Astrocyte of the hippocampus (primary cell): ENCODE results near the gene EVC.
A peak's percentile ranks its signal among the peaks of the same experiment; 100 is the strongest.

Source experiments
- DNase-seq: peaks from one replicate; pipeline ENCODE4 v3.0.0; 2011; ENCODE audit warnings: low read depth, low spot score

The EVC gene

DNA sequence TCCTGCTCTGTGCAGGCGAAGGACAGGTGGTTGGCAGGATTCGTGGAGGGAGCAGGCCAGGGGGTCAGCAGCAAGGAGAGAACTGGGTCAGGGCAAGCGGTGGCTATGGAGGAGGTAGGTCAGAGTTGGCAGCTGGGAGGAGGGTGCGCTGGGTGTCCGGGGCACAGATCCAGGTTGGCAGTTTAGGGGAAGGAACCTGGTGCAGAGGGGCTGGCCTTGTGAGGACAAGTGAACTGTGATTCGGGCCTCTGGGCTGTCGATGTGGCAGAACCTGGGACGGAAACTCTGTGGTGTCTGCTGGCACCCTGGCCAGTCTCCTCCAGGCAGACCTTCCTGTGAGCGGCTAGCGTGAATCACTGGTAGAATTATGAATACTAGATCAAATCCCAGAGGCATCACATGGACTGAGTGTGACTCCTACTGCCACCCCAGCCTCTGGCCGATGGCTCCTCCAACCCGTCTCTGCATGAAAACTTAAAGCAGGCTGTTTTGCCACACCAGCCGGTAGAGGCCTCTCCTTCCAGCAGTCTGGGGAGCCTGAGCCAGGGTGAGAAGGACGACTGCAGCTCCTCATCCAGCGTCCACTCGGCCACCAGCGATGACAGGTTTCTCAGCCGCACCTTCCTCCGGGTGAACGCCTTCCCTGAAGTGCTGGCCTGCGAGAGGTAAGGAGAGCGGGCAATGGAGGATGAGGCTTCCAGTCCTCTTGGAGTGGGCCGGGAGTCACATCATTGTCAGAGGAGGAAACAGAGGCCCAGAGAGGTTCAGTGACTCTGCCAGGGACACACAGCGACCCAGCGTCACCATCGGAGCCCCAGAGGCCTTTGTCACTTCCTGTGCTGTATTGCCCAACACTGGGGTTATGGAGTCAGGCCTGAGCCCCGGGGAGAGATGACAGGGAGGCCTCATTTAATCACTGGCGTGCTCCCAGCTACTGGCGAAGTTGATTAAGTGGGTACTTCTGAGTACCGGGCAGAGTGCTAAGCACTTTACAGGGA lies 20.3 kb downstream of the EVC start:
- DNase-seq, result no peak

DNA sequence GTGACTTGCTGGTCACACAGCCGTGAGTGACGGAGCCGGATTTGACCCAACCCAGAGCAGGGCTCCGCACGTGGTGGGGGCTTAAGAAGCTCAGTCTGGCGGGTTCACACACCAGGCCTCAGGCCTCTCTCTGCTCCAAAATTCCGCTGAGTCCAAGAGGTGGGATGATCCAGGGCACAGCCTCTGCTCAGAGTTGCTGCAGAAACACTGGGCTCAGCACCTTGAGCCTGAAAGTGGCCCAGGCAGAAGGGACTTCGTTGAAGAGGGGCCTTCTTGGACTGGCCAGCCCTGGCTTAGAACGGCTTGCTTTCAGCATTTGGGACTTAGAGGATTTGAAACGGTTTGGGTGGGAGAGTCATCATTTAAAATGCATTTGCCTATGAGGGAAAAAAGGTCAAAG lies 21.2 kb downstream of the EVC start:
- DNase-seq, result no peak

DNA sequence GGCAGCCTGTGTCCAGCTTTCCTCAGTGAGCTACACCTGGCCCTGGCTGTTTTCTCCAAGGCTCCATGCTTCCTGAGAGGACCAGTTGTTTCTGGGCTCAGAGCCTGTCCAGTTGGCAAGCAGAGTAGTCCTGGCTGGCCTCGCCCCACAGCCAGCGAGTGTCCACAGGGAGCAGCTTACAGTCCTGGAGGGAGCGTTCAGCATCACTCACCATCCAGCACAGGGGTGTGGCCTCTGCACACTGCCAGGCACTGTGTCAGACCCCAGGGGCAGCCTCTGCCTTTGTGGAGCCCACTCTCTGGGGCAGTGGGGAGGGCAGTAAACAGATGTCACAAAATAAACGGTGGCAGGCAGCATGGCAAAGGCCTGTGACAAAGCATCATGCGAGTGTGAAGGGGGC lies 23.9 kb downstream of the EVC start:
- no peak for DNase-seq

DNA sequence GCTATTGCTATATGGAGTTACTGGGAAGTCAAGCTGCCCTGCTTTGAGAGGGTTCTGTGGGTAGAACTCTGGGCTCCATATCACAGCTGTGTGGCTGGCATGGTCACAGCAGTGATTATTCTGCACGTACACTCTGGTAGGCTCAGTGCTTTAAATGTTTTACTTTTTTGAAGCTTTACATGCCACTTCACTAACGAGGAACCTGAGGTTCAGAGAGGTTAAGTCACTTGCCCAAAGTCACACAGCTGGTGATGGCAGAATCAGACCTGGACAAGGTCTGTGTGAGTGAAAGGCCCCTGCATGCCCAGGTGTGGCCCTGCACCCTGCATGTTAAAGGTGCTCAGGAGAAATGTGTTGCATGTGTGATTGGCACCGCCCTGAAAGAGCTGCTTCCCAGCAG lies 24.5 kb downstream of the EVC start:
- no peak for DNase-seq

DNA sequence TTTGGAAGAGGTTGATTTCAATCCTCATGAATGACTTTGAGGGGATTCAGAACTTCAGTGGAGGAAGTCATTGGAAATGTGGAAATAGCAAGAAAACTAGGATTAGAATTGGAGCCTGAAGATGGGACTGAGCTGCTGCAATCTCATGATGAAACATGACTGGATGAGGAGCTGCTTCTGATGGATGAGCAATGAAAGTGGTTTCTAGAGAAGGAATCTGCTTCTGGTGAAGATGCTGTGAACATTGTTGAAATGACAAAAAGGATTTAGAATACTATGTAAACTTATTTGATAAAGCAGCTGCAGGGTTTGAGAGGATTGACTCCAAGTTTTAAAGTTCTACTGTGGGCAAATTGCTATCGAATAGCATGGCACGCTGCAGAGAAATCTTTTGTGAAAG lies 27.1 kb downstream of the EVC start:
- DNase-seq, result no peak

DNA sequence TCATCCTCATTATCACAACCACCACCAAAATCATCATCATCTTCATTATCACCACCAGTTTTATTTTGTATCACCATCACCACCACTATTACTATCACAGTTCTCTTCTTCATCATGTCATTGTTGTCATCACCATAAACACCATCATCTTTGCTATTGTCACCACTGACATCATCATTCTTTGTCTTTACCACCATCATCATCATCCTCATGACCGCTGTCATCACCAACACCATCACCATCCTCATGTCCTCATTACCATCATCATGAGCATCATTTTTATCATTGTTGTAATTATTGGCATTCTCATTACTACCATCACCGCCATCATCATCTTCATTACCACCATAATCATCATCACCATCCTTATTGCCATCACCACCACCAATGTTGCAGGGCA lies 31.4 kb downstream of the EVC start:
- no peak for DNase-seq

DNA sequence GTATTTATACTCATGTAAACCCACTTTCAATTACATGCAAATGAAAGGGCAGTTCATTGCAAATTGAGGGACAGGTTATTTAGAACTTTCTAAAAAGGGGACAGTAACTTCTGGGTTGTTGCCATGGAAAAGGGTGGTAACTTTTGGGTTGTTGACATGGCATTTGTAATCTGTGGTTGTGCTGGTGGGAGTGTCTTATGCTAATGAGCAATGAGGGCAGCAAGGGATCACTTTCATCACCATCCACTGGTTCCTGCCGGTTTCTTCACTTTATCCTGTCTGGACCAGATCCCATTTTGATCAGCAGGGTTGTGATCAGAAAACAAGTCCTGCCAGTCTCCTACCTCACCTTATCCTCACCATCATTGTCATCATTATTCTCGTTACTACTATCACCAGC lies 32.0 kb downstream of the EVC start:
- DNase-seq, result no peak

DNA sequence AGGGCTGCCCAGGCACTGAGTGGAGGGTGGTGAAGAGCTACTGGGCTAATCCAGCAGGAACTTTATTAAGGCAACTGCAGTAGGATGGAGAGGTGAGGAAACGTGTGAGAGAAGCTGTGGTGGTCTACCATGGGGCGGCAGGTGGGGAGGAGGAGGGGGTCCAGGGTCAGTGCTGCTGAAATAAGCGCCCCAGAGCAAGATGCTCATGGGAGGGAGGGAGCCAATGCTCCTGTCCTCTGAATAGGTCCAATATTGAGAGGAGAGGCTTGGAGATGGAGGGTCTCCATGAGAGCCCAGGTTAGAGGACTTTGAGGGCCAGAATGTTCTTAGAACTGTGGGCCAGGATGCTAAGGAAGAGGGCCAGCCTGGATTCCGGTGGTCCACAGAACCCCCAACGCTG lies 35.2 kb downstream of the EVC start:
- DNase-seq, result no peak

DNA sequence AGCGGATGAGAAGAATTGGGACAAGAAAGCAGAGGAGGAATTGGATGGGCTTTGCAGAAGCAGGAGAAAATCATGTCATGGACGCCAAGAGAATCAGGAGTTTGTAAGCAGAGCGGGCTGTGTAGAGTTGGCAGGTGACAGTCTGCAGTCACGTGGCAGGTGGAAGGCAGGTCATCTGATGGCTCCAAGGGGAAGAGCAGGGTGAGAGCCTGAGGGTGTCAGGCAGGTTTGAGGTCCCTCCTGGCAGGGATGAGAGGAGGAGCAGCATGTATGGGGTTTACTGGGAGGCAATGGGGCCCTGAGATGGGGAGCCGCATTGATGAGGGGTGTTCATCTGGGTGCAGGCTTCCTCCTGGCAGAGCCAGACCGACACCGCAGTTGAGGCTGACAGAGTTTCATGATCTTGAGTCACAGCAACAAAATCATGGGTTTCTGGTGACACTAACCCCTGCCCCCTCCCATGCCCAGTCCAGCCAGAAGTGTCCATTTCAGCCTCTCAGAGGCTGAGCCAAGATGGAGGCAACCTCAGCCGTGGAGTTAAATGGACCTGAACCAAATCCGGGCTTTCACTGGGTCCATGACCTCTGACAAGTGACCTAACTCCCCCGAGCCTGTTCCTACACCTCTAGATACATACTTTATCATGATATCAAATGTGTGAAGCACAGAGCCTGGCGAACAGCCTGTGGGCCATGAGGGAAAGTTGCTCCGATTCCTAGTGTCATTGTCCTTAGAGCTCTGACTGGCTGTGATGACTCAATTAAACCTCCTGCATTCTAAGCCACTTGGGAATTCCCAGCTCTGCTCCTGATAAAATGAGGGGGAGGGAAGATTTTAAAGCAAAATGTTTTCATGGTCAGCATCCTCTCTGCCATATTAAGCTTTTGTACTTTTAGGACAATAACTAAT lies 36.1 kb downstream of the EVC start:
- DNase-seq, result peak; percentile 75

DNA sequence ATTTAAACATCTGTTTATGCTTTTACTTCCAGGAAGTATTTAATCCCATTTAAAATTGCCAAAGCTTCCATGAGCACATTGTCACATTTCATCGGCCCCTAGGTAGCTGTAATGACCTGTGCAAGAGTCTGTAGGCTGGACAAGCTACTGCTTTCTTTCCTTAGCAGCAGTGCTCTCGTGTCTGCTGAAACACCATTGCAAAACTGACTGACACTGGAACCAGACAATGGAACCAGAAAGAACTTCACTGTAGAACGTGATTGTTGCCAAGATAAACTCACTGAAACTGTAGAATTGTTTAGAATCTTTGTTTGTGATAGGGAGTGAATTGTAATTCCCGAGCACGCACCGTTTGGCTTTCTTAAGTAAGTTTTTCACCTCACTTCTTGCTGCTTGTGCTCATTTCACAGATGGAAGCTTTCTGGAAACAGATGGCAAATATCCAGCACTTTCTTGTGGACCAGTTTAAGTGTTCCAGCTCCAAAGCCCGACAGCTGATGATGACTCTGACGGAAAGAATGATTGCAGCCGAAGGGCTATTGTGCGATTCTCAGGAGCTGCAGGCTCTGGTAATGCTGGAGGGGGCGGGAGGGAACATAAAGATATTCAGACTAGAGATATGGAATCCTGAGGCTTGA lies 36.9 kb downstream of the EVC start:
- peak; percentile 96 for DNase-seq

DNA sequence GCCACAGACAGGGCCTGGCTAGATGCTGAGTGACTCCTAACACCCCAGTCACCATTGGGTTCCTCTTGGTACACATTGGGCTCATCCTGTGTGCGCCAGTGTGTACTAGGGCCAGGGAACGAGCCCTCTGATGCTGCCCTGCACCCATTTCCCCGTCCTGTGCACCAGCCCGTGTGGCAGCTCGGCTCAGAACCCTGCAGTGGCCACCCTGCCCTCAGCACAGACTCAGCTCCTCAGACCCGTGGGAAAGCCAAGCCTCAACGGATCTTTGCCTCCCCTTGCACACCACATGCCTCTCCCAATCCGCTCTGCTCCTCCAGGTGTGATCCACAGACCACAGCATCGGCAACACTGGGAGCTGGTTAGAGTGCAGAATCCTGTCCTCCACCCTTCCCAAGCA lies 38.6 kb downstream of the EVC start:
- DNase-seq, result no peak

DNA sequence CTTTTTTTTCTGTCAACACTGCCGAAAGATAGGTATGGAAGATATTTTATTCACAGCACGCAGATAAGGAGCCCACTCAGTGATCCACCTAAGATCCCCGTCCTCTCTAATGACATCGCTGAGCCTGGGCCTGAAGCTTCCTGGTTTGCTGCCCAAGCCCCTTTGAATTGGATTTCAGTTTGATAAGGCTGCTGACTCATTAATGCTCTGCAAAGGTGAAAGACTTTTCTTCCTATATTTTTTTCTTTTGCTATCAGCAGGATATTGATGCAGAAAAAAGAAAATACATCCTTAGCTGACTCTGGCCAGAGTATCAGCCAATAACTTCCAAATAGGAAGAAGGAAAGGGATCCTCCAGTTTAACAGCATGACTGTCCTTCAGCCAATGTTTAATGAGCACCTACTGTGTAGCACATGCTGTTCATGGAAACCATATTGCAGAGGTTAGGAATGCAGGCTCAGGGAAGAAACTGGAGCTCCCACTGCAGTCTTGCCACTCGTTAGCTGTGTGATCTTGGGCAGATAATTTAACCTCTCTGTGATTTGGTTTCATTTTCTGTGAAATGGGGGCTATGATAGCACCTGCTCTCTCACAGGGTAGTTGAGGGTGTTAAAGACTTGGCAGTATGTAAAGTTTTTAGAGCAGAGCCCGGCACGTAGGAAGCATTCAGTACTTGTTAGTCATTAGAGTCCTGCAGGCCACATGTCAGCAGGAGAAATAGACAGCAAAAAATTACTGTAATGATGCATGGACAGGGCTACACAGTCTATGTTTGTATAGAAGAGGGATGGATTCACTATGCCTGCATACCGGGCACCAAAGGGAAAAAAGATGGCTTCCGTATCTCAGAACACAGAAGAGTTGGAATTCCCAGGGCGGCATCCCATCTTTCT lies 39.3 kb downstream of the EVC start:
- DNase-seq, result peak; percentile 62

DNA sequence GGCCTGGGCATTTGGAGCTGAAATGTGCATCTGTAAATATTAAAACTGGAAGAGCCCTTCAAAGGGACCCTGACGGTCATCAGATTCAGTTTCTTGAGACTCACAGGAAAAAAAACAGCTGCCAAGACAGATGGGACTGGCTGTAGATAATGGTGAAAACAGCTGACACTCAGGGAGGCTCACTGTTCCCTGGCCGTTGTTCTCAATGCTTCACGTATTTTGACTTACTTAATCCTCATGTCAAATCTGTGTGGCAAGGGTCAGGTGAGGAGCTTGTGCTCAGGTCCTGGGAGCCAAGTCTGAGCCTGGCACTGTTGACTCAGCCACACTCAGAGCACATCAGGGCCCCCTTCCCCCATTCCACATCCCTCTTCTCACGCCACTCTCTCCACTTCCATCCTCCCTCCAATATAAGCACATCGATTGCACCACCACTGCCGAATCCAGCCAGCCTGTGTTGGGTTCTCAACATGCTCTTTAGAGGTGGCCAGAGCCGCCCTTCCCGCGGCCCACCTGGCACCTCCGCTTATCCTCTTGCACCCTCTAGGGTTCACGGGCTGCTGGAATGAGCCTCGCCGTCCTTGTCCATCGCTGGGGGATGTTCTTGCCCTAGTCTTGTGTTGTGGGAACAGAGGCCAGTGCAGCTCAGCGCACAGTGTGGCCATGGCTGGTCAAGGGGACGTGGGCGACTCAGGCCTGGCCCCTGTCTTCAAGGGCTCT lies 40.1 kb downstream of the EVC start:
- DNase-seq, result peak; percentile 42

DNA sequence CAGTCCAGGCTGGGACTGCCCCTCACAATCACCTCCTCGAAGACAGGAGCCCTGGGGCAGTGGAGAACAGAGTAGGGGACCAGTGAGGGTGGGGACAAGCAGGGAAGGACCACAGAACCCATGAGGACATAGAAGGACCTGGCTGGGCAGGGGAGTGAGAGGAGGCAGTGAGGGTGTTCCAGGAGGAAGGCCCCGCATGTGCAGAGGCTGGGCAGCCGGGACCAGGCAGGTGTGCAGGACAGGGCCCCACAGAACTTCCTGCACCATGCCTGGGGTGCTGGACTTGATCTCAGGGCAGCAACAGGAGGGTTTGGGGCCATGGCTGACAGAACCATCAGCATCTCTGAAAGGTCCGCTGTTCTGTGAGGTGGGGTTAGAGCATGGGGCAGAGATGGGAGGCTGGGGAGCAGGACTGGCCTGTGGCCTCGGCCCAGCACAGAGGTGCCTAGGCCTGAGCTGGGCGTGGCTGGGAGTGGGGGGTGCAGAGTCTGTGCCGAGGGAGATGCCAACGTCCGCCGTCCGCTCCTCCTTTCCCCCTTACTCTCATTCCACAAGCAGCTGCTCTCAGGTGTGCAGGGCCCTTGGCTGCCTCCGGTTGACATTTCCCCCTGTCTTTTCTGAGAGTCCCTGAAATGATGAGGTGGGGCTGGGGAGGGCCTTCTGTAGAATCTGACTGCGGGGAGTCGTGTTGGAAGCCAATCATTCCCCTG lies 40.8 kb downstream of the EVC start:
- no peak for DNase-seq

DNA sequence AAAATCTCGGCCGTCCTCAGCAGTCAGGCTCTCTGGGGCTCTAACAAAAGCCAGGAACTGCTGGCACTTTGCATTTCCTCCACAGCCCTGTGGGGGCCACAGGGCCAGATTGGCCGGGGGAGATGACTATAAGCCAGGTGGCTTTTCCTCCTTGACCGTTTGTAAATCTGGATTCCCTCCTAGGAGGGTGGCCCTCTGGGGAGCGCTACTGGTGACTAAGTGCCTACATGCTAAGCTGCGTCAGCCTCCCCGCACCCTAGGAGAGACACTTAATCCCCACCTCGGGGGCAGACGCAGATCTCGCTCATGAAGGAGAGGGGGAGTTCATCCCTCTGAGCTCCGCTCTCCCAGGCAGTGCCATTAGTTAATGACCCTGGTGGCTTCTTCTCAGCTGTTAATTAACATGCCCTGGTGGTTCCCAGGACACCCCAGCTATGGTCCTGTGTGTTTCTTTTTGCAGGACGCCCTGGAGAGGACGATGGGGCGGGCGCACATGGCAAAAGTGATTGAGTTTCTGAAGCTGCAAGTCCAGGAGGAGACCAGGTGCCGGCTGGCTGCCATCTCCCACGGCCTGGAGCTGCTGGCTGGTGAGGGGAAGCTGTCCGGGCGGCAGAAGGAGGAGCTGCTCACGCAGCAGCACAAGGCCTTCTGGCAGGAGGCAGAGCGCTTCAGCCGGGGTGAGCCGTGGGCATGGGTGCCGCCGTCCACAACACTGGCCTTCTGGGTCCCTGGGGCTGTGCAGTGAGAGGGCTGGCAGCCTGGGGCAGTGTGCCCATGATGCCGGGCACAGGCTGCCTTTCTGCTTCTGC lies 41.6 kb downstream of the EVC start:
- peak; percentile 49 for DNase-seq

DNA sequence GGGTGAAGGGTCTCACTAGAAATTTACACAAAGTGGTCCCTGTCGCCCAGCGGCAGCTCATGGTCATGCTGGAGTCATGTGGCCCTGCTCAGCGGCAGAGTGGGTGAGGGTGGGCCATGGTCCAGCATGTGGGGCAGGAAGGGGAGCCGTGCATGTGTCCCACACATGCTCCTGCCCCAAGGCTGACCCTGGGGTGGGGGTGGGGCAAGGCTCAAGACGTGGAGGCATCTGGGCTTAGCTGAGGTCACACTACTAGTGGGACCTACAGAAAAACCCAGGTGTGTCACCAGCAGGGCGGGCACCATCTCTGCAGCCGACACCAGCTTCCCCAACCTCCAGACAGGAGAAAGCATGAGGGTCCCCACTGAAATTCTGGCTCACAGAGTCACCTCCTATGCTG lies 42.4 kb downstream of the EVC start:
- DNase-seq, result no peak

DNA sequence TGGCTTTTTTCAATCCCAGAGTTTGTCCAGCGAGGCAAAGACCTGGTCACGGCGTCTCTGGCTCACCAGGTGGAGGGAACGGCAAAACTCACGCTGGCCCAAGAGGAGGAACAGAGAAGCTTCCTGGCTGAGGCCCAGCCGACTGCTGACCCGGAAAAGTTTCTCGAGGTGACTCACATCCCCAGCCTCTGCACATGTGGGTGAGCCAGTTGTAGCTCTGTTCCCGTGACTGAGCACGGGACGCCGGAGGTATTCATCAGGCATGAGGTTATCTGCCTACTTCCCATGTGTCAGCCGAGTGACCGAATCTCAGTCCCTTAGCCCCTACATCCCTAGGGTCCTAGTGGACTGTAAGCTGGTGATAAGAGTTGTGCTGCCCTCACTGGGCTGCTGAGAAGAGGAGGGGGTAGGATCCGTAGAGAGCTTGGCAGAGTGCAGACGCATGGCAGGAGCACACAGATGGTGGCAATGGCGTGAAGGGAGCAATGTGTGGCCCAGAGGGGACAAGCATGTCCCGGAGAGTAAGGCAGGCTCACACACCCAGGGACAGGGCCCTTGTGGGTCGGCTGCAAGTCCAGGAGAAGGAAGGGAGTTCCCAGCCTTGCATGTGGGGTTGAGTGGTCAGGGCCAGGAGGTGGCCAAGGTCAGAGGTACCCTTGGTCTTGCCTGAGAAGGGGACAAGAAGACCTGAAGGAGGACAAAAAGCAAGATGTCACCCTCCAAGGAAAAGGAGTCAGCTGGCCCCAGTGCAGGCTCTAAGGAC lies 42.9 kb downstream of the EVC start:
- peak; percentile 81 for DNase-seq

DNA sequence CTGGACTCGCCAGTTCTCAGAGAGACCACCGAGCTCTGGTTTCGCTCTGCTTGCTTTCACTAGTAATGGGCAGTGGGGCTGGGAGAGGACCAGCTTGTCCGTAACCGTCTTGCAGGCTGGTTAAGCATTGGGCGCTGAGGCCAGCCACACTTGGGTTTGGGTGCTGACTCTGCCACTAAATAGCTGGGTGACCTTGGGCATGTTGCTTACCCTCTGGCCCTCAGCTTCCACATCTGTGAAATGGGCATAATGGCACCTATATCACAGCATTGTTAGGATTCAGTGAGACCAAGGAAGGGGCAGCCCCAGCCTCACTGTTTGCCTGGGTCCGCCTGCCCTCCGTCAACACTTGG lies 43.5 kb downstream of the EVC start:
- DNase-seq, result no peak
